Measurements from ENCODE around the gene LIN7A. TPM values are rescaled to one million over a fixed set of nuclear protein-coding genes. Genes with fewer than 3 reads are reported as not detected.

The LIN7A gene, protein sequence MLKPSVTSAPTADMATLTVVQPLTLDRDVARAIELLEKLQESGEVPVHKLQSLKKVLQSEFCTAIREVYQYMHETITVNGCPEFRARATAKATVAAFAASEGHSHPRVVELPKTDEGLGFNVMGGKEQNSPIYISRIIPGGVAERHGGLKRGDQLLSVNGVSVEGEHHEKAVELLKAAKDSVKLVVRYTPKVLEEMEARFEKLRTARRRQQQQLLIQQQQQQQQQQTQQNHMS
- total RNA-seq: not detected in 2 replicates

DNA sequence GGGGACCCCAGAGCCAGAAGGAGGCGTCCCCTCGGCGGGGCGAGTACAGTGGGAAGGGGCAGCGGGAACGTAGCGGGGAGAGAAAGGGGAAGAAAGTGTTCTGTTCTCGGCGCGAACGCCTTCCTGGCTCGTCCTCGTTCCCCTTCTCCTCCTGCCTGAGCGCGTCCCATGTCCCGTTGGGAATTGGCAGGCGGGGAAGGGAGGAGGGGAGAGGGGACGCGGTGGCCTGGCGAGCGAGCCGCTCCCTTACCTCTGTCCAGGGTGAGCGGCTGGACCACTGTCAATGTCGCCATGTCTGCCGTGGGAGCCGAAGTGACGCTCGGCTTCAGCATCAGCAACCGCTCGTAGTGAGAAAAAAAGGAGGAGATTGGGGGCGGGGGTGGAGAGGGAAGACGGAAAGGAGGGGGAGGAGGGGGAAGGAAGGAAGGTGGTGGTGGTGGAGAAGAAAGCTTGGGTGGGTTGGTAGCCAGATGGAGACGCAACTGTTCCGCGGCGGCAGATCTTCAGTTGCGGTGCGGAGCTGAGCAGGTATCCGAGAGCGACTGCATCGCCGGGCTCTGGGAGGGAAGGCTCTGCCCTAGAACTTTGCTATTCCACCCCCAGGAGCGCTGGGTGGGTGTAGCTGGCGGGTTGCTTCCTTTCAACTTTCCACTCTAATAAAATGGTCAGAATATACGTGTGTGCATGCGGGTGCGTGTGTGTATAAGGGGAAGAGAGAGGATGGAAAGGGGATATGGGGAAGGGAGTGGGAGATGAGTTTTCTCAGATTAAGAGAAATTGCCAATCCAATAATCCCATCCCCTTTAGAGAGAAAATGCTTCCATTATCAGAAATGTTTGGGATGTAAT is at the start of gene LIN7A:
LIN7A (minus strand) TSS at position 544 of the 848 bp plus-strand sequence; CDS start at position 332, 212 bp downstream.

Other genes starting within 250 kb of the LIN7A start
- not detected in 2 replicates for gene MYF6, start 230.3 kb downstream of the LIN7A start, total RNA-seq
- not detected in 2 replicates for gene MYF5, start 221.0 kb downstream of the LIN7A start, total RNA-seq
- under 0.01 and 2.1 TPM in 2 replicates for gene ACSS3, start 140.1 kb upstream of the LIN7A start, total RNA-seq